ENCODE measurements around the gene MPP1.

Gene MPP1

GRCh38 chrX:154730253-154730891 lies 74.9 kb downstream of the MPP1 start:
- DNase-seq: no peak

DNA sequence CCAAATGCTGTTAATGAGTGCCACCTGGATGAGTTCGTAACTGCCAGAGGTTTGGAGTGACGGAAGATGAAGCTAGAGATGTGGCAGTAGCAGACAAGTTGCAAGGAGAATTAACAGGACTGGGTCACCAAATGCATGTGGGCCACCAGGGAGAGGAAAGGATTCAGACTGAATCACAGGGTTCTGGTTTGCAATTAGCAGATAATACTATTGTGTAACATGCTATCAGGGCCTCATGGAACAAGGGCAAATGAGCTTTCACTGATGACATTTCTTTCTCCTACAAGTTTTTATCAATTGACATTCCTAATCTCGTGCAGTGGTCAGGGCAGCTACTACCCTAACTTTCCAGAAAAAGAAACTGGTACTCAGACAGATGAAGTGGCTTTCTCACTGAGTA lies 75.8 kb downstream of the MPP1 start:
- DNase-seq: no peak
